Stimulated activated CD4-positive, alpha-beta T cell treated with anti-CD3 and anti-CD28 coated beads, TNF-alpha, amount 100 ng/mL, for 48 hours (primary cell): ENCODE results near the gene KRTAP5-4.
"Not testable (repeated sequence)": the region's sequence is repeated elsewhere in the genome, so short reads cannot be mapped to it uniquely, and the experiment has no call there.

Experiments used
- DNase-seq, 3 donors: peaks; one replicate each; pipeline ENCODE4 v3.0.0-alpha.2; 2020; ENCODE audit warnings: low read depth in 3 of 3

KRTAP5-4 gene, protein sequence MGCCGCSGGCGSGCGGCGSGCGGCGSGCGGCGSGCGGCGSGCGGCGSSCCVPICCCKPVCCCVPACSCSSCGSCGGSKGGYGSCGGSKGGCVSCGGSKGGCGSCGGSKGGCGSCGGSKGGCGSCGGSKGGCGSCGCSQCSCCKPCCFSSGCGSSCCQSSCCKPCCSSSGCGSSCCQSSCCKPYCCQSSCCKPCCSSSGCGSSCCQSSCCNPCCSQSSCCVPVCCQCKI

DNA sequence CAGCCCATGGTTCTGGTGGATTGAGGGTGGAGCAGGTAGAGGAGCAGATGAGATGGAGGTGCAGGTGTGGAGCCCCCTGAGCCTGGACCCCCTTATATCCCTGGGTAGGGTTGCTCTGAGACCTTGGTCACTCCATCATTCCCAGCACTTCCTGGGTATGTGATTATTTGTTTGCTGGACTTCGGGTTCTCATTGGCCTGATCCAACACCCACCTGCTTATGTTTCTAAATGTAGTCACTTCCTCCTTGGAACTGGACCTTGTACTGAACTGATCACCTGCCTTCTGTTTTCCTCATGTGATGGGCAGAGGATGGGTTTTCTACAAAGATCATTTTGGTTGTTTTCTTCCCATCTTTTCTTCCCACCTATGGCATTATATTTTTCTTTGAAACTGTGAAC lies at the start of gene KRTAP5-4:
Gene KRTAP5-4, minus strand, starts transcription at position 53 of the 400 bp plus-strand sequence. Its CDS starts 45 bp downstream, at position 8.
- no peak for DNase-seq

DNA sequence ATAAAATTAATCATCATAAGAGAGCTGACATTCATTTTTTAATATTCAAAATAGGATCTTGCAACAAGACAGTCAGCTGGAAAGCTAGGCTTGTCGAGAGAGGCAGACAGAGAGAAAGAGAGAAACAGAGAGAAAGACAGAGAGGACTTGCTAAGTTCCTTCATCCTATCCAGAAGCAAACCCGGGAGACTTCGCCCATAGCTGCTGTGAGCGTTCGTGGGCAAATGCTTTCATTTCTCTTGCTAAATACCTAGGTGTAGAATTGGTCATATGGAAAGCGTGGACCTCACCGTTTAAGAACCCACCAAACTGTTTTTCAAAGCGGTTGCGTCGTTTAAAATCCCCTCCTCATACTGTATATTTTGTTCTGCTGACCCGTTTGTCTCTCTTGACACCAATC lies 49.7 kb upstream of the KRTAP5-4 start:
- no peak for DNase-seq

DNA sequence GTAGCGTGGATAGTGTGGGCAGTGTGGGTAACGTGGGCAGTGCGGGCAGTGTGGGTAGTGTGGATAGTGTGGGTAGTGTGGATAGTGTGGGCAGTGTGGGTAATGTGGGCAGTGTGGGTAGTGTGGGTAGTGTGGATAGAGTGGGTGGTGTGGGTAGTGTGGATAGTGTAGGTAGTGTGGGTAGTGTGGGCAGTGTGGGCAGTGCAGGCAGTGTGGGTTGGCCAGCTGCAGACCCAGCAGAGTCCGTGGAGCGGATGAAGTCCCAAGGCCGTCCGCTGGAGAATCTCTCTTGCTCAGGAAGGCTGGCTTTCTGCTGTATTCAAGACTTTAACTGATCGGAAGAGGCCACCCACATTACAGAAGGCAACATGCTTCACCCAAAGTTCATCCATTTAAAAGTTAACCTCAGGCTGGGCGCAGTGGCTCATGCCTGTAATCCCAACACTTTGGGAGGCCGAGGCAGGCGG lies 49.0 kb upstream of the KRTAP5-4 start:
- DNase-seq: no peak

DNA sequence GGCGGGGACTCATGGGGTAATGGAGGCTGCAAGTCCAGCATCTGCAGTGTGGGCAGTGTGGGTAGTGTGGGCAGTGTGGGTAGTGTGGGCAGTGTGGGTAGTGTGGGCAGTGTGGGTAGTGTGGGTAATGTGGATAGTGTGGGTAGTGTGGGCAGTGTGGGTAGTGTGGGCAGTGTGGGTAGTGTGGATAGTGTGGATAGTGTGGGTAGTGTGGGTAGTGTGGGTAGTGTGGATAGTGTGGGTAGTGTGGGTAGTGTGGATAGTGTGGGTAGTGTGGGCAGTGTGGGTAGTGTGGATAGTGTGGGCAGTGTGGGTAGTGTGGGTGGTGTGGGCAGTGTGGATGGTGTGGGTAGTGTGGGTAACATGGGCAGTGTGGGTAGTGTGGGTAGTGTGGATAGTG lies 48.5 kb upstream of the KRTAP5-4 start:
- DNase-seq: not testable (repeated sequence)

DNA sequence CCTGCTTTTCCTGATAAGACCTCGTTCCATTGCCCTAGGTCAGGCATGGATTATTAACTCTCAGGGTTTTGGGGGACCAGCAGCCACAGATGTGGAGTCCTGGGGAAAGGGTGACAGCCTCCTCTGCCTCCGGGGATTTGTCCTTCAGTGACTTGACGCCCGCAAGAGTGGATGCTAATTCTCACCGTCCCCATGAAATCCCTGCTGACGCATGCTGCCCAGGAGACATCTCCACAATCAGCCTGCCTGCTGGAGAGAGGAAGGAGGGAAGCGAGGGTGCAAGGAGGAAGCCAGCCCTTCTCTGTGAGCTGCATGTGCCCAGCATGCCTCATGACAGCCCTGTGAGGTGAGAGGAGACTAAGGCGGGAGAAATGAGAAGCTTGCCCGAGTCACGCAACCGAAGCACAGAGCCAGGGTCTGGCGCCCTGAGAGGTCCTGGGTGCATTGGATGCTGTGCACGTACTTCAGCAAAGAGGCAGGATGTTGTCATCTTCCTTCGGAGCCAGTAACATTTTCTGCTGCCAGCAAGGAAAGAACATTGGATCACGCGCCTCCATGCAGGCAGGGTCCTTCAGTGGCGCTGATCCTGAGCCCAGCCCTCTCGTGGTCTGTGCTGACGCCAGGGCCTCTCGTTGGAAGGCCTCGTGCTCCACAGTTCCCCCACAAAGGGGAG lies 47.7 kb upstream of the KRTAP5-4 start:
- DNase-seq: no peak

DNA sequence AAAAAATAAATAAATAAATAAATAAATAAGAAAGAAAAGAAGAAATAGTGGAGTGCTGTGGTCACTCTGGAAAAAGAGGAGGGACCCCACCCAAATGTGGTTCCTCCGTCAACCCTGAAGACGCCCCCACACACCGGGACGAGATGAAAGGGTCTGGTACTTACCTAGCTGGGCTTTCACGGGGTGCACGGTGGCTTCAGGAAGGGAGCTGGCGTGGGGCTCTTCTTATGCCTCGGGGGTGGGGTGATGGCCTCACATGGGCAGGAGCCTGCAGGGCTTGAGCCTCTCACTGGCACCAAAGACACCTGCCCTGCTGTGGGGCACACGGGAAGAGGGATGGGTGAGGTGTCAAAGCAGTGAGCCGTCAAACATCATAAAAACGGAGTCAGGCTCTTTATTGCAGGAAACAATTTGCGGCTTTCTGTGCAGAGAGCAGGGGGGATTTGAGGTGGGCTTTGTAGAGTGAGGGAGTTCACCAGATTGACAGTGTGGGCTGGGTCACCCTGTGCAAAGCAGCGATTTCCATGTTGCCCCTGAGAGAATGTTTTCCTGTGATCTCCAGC lies 47.1 kb upstream of the KRTAP5-4 start:
- no peak for DNase-seq

DNA sequence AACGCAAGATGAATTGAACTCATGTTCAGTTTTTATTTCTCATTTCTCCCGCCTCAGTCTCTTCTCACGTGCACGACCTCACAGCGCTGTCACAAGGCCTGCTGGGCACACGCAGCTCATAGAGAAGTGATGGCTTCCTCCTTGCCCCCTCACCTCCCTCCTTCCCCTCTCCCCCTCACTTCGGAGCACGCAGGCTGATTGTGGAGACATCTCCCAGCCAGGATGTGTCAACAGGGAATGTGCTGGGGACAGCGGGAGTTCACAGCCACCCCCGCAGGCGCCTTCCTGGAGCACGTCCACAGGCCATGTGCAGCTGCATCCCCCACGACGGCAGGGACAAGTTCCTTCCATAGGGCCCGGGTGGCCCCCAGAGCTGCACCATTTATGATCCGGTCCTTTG lies 46.0 kb upstream of the KRTAP5-4 start:
- DNase-seq: no peak

DNA sequence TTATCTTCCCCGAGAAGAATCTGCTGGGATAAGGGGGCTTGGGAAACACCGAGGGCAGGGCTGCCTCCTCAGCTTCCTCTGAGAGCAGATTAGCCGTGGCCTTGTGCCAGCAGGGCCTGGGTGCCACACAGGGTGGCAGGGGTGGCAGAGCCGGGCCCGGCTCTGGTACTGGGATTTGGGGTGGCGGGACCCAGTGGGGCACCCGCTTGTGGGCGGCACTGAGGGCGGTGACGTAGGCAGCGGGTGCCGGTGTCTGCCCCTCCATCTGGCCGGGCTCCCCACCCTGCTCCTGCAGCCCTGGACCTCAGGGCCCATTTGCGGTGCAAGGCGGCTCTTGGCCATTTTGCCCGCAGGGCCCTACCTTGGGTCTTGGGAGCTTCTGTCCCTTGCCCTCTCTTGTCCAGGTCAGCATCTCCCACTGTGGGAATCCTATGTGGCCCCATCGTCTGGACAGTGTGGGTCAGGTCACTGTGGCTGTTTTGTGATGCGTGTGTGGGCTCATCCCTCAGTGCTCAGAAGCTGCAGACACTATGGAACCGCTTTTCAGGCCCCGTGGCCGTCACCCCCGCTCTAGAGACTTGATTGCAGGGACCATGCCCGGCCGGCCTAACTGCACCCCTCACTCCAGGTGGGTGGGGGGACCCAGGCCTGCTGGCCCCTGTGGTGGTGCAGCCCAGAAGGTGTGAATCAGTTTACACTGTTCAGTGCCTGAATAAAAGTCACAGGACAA lies 45.3 kb upstream of the KRTAP5-4 start:
- DNase-seq: no peak

DNA sequence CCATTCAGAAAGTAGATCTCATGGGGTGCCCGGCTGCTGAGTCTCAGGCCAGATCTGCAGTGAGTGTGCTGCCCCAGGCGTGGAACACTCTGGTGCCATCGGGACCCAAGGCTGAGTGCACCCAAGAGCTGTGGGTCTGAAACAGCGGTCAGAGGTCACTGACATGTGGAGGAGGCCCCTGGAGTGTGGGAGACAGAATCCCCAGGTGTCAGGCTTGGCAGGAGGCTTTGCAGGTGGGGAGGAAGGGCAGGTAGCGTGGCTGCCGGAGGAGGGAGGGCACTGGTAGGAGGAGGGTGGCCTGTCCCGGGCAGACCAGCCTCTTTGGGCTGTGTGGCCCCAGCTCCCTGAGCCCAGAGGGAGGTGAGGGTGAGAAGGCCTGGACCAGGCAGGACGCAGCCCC lies 43.4 kb upstream of the KRTAP5-4 start:
- no peak for DNase-seq

DNA sequence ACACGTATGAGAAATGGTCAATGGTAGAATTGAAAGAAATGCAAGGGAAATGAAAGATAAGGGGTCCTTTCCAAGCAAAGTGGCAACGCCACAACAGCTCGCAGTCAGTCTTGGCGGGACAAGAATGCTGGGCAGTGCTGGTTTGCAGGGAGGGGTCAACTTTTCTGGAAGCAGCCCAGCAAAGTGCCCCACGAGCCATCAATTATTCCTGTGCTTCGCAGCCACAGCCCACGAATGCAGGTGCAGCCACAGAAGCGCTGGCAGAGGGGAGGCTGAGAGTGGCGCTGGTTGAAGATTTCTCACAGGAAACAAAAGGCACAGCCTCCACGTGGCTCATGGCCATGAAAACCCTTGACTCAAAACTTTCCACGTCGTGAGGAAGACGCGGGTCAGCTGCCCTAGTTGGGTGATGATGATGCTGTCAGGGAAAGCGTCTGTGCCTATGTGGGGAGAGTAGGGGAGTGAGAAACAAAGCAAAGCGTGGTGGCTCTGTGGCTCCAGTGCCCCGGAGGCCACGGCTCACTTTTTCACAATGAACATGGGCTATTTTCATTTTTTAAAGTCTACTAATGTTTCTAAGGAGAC lies 40.9 kb upstream of the KRTAP5-4 start:
- DNase-seq: not testable (repeated sequence)

DNA sequence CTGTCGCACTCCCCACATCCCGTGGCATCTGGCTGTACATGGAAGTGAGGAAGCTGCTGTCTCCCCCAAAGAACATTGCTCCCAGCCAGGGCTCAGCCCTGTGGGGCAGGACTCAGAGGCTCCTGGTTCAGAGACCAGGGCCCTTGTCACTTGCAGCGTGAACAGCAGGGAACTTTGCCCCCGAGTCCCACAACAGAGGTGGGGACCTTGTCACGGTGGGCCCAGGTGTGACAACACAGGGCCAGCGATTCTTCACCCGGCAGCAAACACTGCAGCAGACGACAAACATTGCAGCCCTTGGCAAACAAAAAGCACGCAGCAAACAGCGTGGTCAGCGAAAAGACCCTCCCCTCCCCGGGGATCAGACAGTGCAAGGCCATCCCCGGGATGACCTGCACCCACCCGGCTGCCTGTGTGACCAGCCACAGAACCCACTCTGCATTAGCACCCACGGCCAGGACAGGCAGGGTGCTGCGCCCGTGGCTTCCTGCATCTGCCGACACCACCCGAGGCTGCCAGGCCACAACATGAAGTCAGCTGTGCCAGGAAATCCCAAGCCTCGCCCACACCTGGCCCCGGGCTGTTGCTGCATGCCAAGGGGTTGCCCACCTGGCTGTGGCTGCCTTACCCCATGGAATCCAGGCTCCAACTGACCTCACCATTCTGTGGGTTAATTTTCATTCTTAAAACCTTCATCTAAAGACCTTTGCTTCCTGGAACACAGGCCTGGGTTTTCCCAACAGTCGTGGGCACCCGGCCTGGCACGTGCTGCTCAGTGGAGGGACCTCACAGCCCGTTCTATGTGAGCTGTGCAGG lies 39.7 kb upstream of the KRTAP5-4 start:
- not testable (repeated sequence) for DNase-seq

DNA sequence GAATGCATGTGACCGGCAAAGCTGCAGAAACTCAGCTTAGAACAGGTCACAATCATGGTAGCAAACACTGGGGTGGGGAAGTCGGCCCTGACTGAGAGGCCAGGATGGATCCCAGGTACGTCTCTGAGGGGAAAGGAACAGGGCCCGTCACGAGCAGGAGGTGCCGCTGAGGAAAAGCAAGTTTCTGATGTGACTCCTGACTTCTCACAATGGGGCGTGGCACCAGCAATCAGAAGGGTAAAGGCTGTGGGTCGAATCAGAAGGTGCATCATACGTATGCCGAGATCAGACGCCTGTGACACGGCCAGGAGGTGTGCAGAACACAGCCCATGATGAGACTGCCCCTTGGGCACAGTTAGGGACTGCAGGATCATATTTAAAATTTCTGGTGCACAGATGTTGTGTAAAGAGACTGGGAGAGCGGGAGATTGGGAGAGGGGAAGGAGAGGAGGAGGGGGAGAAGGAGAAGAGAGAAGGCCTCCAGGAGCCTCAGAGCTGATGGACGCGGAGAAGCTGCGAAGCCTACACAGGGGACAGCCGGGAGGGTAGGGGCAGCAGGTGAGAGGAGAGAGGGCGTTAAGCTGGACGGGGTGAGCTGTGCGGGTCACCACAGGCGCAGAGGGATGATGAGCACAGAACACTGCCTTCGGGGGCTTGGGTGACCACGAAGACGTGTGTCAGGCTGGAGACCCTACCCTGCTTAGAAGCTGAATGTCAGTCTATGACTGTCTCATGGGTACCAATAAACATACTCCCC lies 38.4 kb upstream of the KRTAP5-4 start:
- DNase-seq: no peak

DNA sequence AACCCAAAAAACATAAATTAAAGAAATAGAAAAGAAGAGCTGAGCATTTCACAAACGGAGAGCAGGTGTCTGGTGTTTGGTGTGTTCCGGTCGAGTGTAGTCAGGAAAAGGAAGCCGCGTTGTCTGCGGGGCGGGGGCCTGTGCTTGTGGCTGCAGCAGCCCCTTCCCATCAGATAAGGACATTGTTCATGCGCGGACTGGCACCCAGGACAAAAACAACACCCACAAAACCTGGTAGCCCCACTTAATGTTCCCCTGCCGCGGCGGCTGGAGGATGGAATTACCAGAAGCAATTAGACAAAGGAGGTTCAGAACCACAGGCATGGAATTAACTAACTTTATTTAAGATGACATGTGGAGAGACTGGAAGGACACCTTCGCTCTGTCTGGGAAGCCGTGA lies 37.6 kb upstream of the KRTAP5-4 start:
- DNase-seq: no peak

DNA sequence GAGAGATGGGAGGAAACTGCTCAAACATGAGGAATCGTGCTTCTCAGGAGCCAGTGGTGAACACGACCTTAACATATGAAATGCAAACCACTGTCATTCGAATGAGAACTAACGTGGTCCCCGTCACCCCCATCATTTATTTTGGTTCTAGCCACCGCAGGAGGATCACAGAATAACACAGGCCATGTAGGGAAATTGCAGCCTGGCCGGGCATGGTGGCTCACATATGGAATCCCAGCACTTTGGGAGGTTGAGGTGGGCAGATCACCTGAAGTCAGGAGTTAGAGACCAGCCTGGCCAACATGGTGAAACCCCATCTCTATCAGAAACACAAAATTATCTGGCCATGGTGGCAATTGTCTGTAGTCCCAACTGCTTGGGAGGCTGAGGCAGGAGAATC lies 34.7 kb upstream of the KRTAP5-4 start:
- DNase-seq: no peak

DNA sequence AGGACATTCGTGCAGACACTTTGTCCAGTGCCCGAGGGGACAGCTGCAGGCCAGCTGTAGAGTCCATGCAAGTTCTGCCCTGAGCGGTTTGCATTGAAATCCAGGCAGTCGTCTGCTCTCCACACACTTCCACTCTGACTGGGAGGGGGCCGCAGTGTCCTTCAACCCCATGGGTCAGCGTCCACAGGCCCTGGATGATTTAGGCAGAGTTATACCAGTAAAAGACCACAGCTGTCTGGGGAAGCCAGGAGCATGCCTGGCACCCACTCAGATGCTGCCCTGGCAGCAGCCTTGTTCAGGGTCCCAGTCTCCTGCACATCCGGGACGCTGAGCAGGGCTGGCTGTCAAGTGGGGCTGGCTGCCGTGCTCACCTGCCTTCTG lies 34.1 kb upstream of the KRTAP5-4 start:
- no peak for DNase-seq

DNA sequence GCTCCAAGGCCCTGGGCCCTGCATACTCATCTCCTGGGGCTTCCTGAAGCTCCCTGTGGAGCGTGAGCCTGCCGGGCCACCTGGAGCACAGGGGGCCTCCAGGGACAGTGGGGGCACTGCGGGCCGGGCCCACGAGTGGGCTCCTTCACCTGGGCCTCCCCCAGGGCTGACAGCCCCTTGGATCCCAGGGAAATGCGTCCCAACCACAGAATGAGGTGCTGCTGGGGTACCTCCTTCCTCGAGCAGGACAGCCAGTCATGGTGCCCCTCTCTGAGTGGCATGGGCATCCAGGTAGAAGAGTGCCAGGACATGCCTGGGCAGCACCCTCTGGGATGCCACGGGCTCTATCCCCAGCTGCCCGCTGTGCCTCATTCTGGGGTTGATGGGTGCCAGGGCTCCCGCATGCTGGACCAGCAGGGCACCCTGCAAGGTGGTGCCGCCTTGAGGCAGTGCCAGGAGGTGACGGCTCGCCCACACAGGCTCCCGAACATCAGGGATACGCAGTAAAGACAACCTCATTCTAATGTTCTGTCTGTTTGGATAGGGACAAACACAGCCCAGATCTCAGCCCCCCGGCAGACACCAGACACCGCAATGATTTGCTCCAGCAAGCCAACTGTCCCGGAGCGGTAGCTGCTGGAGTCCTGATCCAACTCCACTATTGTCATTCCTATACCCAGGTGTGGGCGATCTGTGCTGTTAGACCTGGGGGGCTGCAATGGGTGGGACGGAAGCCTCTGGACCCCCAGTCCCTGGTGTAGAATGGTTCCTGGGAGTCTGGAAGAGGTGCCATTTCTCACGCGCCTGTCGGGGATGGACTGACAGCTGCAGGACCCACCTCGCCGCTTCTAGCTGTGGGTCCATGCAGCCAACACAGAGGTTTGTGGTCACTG lies 33.5 kb upstream of the KRTAP5-4 start:
- no peak for DNase-seq

DNA sequence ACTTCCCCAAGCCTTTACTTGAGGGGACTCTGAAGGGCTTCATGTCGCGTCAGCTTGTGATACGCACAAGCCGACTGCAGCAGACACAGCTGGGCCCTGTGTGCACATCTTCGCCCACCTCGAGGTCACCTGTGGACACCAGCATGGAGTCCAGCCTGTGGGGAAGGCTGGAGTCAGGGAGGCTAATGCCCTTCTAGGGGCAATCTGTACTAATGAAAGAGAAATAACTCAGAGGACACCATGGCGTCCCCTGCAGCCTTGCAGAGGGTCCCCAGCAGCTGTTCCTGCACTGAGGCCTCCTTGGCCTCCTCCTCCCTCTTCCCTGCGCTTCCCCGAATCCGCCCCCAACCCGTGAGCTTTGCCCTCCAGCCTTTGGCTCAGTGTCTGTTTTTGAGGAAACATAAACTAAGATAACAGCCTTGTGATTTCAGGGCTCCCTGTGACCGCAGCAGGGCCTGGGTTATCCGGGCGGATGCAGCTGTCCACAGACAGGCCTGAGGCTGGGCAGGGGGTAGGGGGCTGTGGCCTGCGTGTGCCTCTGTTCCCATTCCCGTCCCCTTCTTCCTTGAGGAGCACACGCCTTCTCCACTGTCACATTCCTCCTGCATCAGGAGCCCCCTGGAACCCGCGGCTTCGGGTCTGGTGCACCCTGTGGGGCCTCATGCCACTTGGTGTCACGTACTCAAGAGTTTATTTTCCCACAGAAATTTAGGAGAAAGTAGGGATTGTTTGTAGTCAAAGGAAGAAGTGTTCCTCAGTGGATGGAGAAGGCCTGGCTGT lies 32.6 kb upstream of the KRTAP5-4 start:
- no peak for DNase-seq

DNA sequence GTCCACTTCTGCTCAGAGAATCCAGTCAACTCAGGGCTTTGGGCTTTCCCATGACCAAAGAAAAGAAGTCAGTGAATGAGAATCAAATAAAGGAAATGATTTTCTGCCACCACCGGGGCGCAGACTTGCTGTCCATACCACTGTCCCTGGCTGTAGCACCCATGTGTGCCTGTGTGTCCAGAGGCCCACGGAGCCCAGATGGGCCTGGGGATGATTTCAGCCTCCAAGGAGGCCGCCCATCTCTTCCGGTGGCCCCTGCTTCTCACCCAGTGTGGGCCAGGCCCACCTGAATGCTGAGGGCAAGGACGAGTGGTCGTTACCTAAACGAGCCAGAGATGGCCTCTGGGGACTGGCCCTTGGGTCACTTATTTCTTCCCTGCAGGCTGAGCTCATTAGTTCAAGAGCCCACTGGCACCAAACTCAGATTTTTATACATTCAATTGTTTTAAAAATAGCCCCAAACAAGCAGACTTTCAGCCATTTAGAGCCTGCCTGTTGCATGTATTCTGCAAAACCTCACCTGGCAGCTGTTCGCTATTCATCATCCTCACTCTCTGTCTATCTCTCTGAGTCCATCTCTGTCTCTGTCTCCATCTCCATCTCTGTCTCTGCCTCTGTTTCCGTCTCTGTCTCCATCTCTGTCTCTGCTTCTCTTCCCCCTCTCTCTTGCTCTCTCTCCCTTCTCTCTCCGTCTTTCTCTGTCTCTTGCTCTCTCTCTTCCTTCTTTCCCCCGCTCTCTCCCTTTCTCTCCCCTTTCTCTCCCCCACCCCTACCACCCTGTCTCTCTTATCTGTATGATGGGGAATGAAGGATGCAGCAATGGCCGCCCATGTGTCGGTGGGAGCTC lies 31.8 kb upstream of the KRTAP5-4 start:
- DNase-seq: no peak
